Measurements from ENCODE around the gene CEMP1. TPM values are rescaled to one million over a fixed set of nuclear protein-coding genes. Genes with fewer than 3 reads are reported as not detected.
"Not testable (repeated sequence)": the region's sequence is repeated elsewhere in the genome, so short reads cannot be mapped to it uniquely, and the experiment has no call there.

Gene CEMP1, protein sequence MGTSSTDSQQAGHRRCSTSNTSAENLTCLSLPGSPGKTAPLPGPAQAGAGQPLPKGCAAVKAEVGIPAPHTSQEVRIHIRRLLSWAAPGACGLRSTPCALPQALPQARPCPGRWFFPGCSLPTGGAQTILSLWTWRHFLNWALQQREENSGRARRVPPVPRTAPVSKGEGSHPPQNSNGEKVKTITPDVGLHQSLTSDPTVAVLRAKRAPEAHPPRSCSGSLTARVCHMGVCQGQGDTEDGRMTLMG
- total RNA-seq (1 to 10 TPM; 1.0 to 1.8 TPM), total RNA-seq (0 to 3.1 (median 0.43) reads per million in 172 experiments)
- 5.3 TPM for polyA plus RNA-seq (2013, experiment 1 of 2)
- polyA plus RNA-seq (2013, experiment 2 of 2), result 4.9 TPM

GRCh38 chr16:2531371-2531695, at the start of gene CEMP1:
Gene CEMP1 (minus strand): TSS chr16:2531408. CDS start chr16:2531073, 335 bp downstream.
- no peak for ATAC-seq (ENCODE audit: poor library complexity)
- Mint-ChIP-seq H3K4me3 (peak within 1 kb of the TSS; percentile 95), H3K36me3 (ENCODE audit: low read depth) (peaks cover 43% of the 10 kb centered on the region), H3K9me3 (no peaks in the 10 kb centered on the region), H3K27ac (peak within 1 kb of the TSS; percentile 98), H3K4me1 (ENCODE audit: low read depth) (peaks cover 22% of the 10 kb centered on the region), H3K27me3 (peaks cover 8% of the 10 kb centered on the region)
- Histone ChIP-seq H3K9me3 (ENCODE audit: control insufficient read depth in 1 of 2, insufficient read depth in 1 of 2, low read length in 2 of 2) (no peaks in the 10 kb centered on the region), H3K27ac (ENCODE audit: low read depth in 1 of 2, low read length in 2 of 2) (peak within 1 kb of the TSS; percentile 94 to 95), H3K36me3 (ENCODE audit: insufficient read depth, low read length) (peaks cover 30% of the 10 kb centered on the region), H3K4me1 (ENCODE audit: insufficient read depth, low read length) (peaks cover 23% of the 10 kb centered on the region), H3K4me3 (ENCODE audit: low read length) (peak within 1 kb of the TSS; percentile 94), H3K27me3 (ENCODE audit: control insufficient read depth in 1 of 2, insufficient read depth in 2 of 2, low read length in 2 of 2) (no peaks in the 10 kb centered on the region)
- no peak for DNase-seq
- POLR2A ChIA-PET, result interaction anchor here (1.1 to 4.2 kb wide), 3 partner anchors 12 to 372 kb away, joined by 3 to 135 read pairs (median 66); partner anchors contain the start of genes AMDHD2 and ATP6V0C
- no peak for TF ChIP-seq CTCF (IDR thresholded peaks at IDR 0.05)
- intact Hi-C loops (cut with DNase I, micrococcal nuclease), result loop anchor here in 1 of 2 experiments (2.0 to 5.0 kb wide), 3 partner anchors 17 to 104 kb away; partner anchors contain the start of genes CCNF and TBC1D24
- CTCF ChIA-PET, result interaction anchor here (1.3 kb wide), 1 partner anchor 11 kb away, joined by 4 read pairs; the partner anchor contains the start of gene AMDHD2

DNA sequence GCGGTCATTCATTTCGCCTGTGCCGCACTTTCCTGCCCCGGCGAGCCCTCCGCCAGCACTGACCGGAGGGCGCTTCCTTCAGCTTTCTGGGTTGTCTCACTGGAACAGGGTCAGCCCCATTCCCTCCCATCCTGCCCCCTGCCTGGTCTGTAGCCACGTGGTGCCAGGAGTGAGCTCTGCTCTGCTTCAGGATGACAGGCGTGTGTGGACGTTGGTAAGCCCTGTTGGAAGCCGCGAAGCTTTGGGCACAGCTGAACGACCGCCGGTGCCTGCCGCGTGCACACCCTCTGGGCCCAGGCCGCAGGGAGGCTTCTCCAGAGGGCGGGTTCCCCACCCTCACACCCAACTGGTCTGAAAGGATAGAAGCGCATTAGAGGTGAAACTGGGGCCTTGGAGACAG, 49.6 kb upstream of the CEMP1 start:
- H3K27ac Mint-ChIP-seq; H3K27me3 Mint-ChIP-seq; H3K27ac ChIP-seq (ENCODE audit: low read depth in 1 of 2, low read length in 2 of 2); H3K9me3 Mint-ChIP-seq; H3K4me1 ChIP-seq (ENCODE audit: insufficient read depth, low read length); intact Hi-C loops (cut with DNase I, micrococcal nuclease); H3K36me3 Mint-ChIP-seq (ENCODE audit: low read depth); DNase-seq; ATAC-seq (ENCODE audit: poor library complexity); H3K4me3 Mint-ChIP-seq; CTCF ChIA-PET; H3K27me3 ChIP-seq (ENCODE audit: control insufficient read depth in 1 of 2, insufficient read depth in 2 of 2, low read length in 2 of 2); H3K4me3 ChIP-seq (ENCODE audit: low read length); POLR2A ChIA-PET; H3K9me3 ChIP-seq (ENCODE audit: control insufficient read depth in 1 of 2, insufficient read depth in 1 of 2, low read length in 2 of 2); H3K4me1 Mint-ChIP-seq (ENCODE audit: low read depth): not testable (repeated sequence)
- peaks cover 12% of the 10 kb centered on the region for H3K36me3 ChIP-seq (ENCODE audit: insufficient read depth, low read length)

- H3K27me3 ChIP-seq (ENCODE audit: control insufficient read depth in 1 of 2, insufficient read depth in 2 of 2, low read length in 2 of 2); H3K9me3 Mint-ChIP-seq; H3K27ac Mint-ChIP-seq; H3K4me1 Mint-ChIP-seq (ENCODE audit: low read depth); H3K36me3 ChIP-seq (ENCODE audit: insufficient read depth, low read length); intact Hi-C loops (cut with DNase I, micrococcal nuclease); H3K27ac ChIP-seq (ENCODE audit: low read depth in 1 of 2, low read length in 2 of 2); H3K4me3 ChIP-seq (ENCODE audit: low read length); H3K4me3 Mint-ChIP-seq; H3K9me3 ChIP-seq (ENCODE audit: control insufficient read depth in 1 of 2, insufficient read depth in 1 of 2, low read length in 2 of 2); CTCF ChIA-PET; H3K27me3 Mint-ChIP-seq; H3K4me1 ChIP-seq (ENCODE audit: insufficient read depth, low read length); H3K36me3 Mint-ChIP-seq (ENCODE audit: low read depth); POLR2A ChIA-PET: not testable (repeated sequence)
- DNase-seq, result peak in 2 of 14 experiments; percentile 11 to 38
- ATAC-seq (ENCODE audit: poor library complexity), result peak; percentile 55
These were observed 48.9 kb upstream of the CEMP1 start for GRCh38 chr16:2580143-2580542.

DNA sequence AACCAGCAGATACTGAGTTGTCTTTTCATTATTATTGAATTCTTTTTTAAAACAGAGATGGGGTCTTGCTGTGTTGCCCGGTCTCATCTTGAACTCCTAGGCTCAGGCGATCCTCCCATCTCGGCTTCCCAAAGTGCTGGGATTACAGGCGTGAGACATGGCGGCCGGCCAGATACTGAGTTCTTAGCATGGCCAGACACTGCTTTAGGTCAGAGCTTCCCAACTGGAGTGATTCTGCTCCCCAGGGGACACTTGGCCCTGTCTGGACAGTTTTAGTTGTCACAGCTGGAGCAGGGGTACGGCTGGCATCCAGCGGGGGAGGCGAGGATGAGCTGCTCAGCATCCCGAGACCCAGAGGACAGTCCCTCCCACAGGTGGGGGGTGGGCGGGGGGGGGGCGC, 47.7 kb upstream of the CEMP1 start:
- CTCF ChIA-PET; H3K27ac ChIP-seq (ENCODE audit: low read depth in 1 of 2, low read length in 2 of 2); H3K36me3 ChIP-seq (ENCODE audit: insufficient read depth, low read length); H3K27ac Mint-ChIP-seq; DNase-seq; POLR2A ChIA-PET; ATAC-seq (ENCODE audit: poor library complexity); H3K4me3 Mint-ChIP-seq; H3K9me3 Mint-ChIP-seq; H3K4me1 ChIP-seq (ENCODE audit: insufficient read depth, low read length); H3K4me1 Mint-ChIP-seq (ENCODE audit: low read depth); intact Hi-C loops (cut with DNase I, micrococcal nuclease); H3K27me3 ChIP-seq (ENCODE audit: control insufficient read depth in 1 of 2, insufficient read depth in 2 of 2, low read length in 2 of 2); H3K9me3 ChIP-seq (ENCODE audit: control insufficient read depth in 1 of 2, insufficient read depth in 1 of 2, low read length in 2 of 2); H3K36me3 Mint-ChIP-seq (ENCODE audit: low read depth); H3K27me3 Mint-ChIP-seq; H3K4me3 ChIP-seq (ENCODE audit: low read length): not testable (repeated sequence)

- H3K4me3 ChIP-seq (ENCODE audit: low read length); H3K36me3 Mint-ChIP-seq (ENCODE audit: low read depth); H3K27me3 ChIP-seq (ENCODE audit: control insufficient read depth in 1 of 2, insufficient read depth in 2 of 2, low read length in 2 of 2); CTCF ChIA-PET; DNase-seq; H3K9me3 Mint-ChIP-seq; intact Hi-C loops (cut with DNase I, micrococcal nuclease); POLR2A ChIA-PET; H3K4me3 Mint-ChIP-seq; H3K27ac ChIP-seq (ENCODE audit: low read depth in 1 of 2, low read length in 2 of 2); H3K9me3 ChIP-seq (ENCODE audit: control insufficient read depth in 1 of 2, insufficient read depth in 1 of 2, low read length in 2 of 2); H3K36me3 ChIP-seq (ENCODE audit: insufficient read depth, low read length); H3K4me1 ChIP-seq (ENCODE audit: insufficient read depth, low read length); H3K27me3 Mint-ChIP-seq; ATAC-seq (ENCODE audit: poor library complexity); H3K4me1 Mint-ChIP-seq (ENCODE audit: low read depth); H3K27ac Mint-ChIP-seq: not testable (repeated sequence)
These were observed 45.8 kb upstream of the CEMP1 start for GRCh38 chr16:2577044-2577443.

DNA sequence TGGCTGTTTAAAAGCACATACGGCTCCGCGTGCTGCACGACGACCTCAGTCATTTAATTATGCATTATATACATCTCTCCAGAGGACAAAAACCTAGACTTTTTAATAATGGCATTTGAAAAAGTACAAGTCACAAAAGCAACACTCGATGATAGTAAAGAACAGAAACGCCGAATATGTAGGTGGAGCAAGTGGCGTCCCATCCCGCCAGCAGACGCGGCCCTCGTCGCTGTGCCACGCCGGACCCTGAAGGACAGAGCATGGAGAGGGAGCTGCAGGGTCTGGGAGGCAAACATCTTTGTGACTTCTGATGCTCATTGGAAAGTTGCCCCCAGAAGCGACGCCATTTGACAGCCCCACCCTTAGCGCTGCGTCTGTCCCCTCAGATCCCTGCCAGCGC, 44.6 kb upstream of the CEMP1 start:
- H3K4me3 ChIP-seq (ENCODE audit: low read length); H3K4me1 ChIP-seq (ENCODE audit: insufficient read depth, low read length); H3K36me3 ChIP-seq (ENCODE audit: insufficient read depth, low read length); H3K4me1 Mint-ChIP-seq (ENCODE audit: low read depth); H3K9me3 ChIP-seq (ENCODE audit: control insufficient read depth in 1 of 2, insufficient read depth in 1 of 2, low read length in 2 of 2); H3K27me3 ChIP-seq (ENCODE audit: control insufficient read depth in 1 of 2, insufficient read depth in 2 of 2, low read length in 2 of 2); H3K27me3 Mint-ChIP-seq; CTCF ChIA-PET; H3K27ac ChIP-seq (ENCODE audit: low read depth in 1 of 2, low read length in 2 of 2); ATAC-seq (ENCODE audit: poor library complexity); H3K4me3 Mint-ChIP-seq; H3K9me3 Mint-ChIP-seq; DNase-seq; H3K27ac Mint-ChIP-seq; POLR2A ChIA-PET; H3K36me3 Mint-ChIP-seq (ENCODE audit: low read depth); intact Hi-C loops (cut with DNase I, micrococcal nuclease): not testable (repeated sequence)
